Osteocyte (in vitro differentiated cells): Measurements from ENCODE around the gene AKAP13. TPM values are rescaled to one million over a fixed set of nuclear protein-coding genes. Genes with fewer than 3 reads are reported as not detected.

Source experiments
- DNase-seq: peaks from one replicate; pipeline ENCODE4 v3.0.0; 2021; ENCODE audit warnings: mixed read lengths; ENCODE audit not compliant: unreplicated experiment; ENCODE audit errors: extremely low spot score
- H3K27ac Mint-ChIP-seq: one replicate; pipeline ENCODE4 v1.8.0; 2021; ENCODE audit warnings: mild to moderate bottlenecking, mixed read lengths; ENCODE audit not compliant: unreplicated experiment
- H3K27me3 Mint-ChIP-seq: one replicate; pipeline ENCODE4 v1.8.0; 2021; ENCODE audit warnings: mixed read lengths; ENCODE audit not compliant: unreplicated experiment
- H3K36me3 Mint-ChIP-seq: one replicate; pipeline ENCODE4 v1.8.0; 2021; ENCODE audit warnings: mixed read lengths; ENCODE audit not compliant: unreplicated experiment
- H3K4me1 Mint-ChIP-seq: one replicate; pipeline ENCODE4 v1.8.0; 2021; ENCODE audit warnings: mixed read lengths; ENCODE audit not compliant: unreplicated experiment
- H3K4me3 Mint-ChIP-seq: one replicate; pipeline ENCODE4 v1.8.0; 2021; ENCODE audit warnings: mild to moderate bottlenecking, moderate library complexity, mixed read lengths; ENCODE audit not compliant: unreplicated experiment
- H3K9me3 Mint-ChIP-seq: one replicate; pipeline ENCODE4 v1.8.0; 2021; ENCODE audit warnings: mixed read lengths; ENCODE audit not compliant: unreplicated experiment
- CTCF ChIP-seq: fragments of 200-600 bp; sonication (generic); IDR thresholded peaks from 2 replicates; pipeline ENCODE4 v1.5.0; 2021; ENCODE audit warnings: antibody characterized with exemption, mild to moderate bottlenecking, moderate library complexity
- total RNA-seq: library from RNA; stranded (reverse); gene quantifications from 2 replicates; pipeline ENCODE4 v1.2.1, GENCODE V29; 2021

AKAP13 gene
- total RNA-seq, 1 donor from 2014 or later, result 146 TPM

GRCh38 chr15:85404918-85405866, 24.8 kb downstream of the AKAP13 start:
- Mint-ChIP-seq H3K36me3 (no peaks in the 10 kb centered on the region), H3K27ac (peak overlapping the region; percentile 84), H3K4me3 (peak overlapping the region; percentile 22), H3K4me1 (peaks cover 77% of the 10 kb centered on the region), H3K9me3 (peaks cover 4% of the 10 kb centered on the region), H3K27me3 (no peaks in the 10 kb centered on the region)
- no peak for DNase-seq
- no peak for TF ChIP-seq CTCF

GRCh38 chr15:85406916-85407315, 26.5 kb downstream of the AKAP13 start:
- H3K4me1 Mint-ChIP-seq, result peaks cover 79% of the 10 kb centered on the region

GRCh38 chr15:85407421-85408269, 27.2 kb downstream of the AKAP13 start:
- Mint-ChIP-seq H3K4me3 (no peak overlapping the region), H3K27ac (peak overlapping the region; percentile 80), H3K9me3 (peaks cover 4% of the 10 kb centered on the region), H3K36me3 (no peaks in the 10 kb centered on the region), H3K27me3 (no peaks in the 10 kb centered on the region), H3K4me1 (peaks cover 77% of the 10 kb centered on the region)
- no peak for DNase-seq
- TF ChIP-seq CTCF, result no peak

More at GRCh38 chr15:85406916-85407315, 26.5 kb downstream of the AKAP13 start:
- DNase-seq, result no peak
- no peak for TF ChIP-seq CTCF
- Mint-ChIP-seq H3K36me3 (no peaks in the 10 kb centered on the region), H3K4me3 (no peak overlapping the region), H3K9me3 (peaks cover 4% of the 10 kb centered on the region), H3K27me3 (no peaks in the 10 kb centered on the region), H3K27ac (peak overlapping the region; percentile 16)

GRCh38 chr15:85408270-85408746, 27.9 kb downstream of the AKAP13 start:
- H3K9me3 Mint-ChIP-seq, result peaks cover 4% of the 10 kb centered on the region
- no peak for DNase-seq
- H3K27ac Mint-ChIP-seq, result peak overlapping the region; percentile 80
- H3K4me1 Mint-ChIP-seq, result peaks cover 78% of the 10 kb centered on the region
- H3K4me3 Mint-ChIP-seq, result no peak overlapping the region
- no peak for TF ChIP-seq CTCF
- H3K27me3 Mint-ChIP-seq, result no peaks in the 10 kb centered on the region
- no peaks in the 10 kb centered on the region for H3K36me3 Mint-ChIP-seq
